Activated CD4-positive, alpha-beta memory T cell treated with anti-CD3 and anti-CD28 coated beads for 36 hours (primary cell): ENCODE data around the gene CYP2R1. TPM values are rescaled to one million over a fixed set of nuclear protein-coding genes. Genes with fewer than 3 reads are reported as not detected.
"Not testable (repeated sequence)": the region's sequence is repeated elsewhere in the genome, so short reads cannot be mapped to it uniquely, and the experiment has no call there.

Experiments
- CTCF ChIA-PET: fragments of 350-600 bp; sonication (Branson Sonifier 250); formaldehyde crosslinking; loops from one replicate; lab custom pipeline; 2021; ENCODE audit warnings: antibody characterized with exemption, inconsistent platforms; lab: Charles Lee
- POLR2A ChIA-PET: fragments of 350-600 bp; sonication (Branson Sonifier 250); formaldehyde crosslinking; loops from one replicate; lab custom pipeline; 2021; ENCODE audit warnings: antibody characterized with exemption; lab: Charles Lee
- DNase-seq: peaks from one replicate; pipeline ENCODE4 v3.0.0-alpha.2; 2020
- H3K27ac Mint-ChIP-seq: one replicate; pipeline ENCODE4 v1.8.0; 2021; ENCODE audit warnings: mixed read lengths
- H3K27me3 Mint-ChIP-seq: one replicate; pipeline ENCODE4 v1.8.0; 2021; ENCODE audit warnings: mixed read lengths
- H3K36me3 Mint-ChIP-seq: one replicate; pipeline ENCODE4 v1.8.0; 2021; ENCODE audit warnings: mixed read lengths
- H3K4me1 Mint-ChIP-seq: one replicate; pipeline ENCODE4 v1.8.0; 2021; ENCODE audit warnings: low read depth, mixed read lengths
- H3K4me3 Mint-ChIP-seq: one replicate; pipeline ENCODE4 v1.8.0; 2021; ENCODE audit warnings: mild to moderate bottlenecking, mixed read lengths
- H3K9me3 Mint-ChIP-seq: one replicate; pipeline ENCODE4 v1.8.0; 2021; ENCODE audit warnings: mixed read lengths
- intact Hi-C: fragments of 100-400 bp; cut with micrococcal nuclease; formaldehyde crosslinking; loops from one replicate; pipeline ENCODE4 v1.15.1; 2023
- total RNA-seq, 2 experiments: library from RNA; stranded (reverse); gene quantifications; one replicate each; pipeline ENCODE4 v1.2.3, GENCODE V29; 2021

CYP2R1 gene
- total RNA-seq, 2 experiments from 2014 or later, result 14.6 to 14.8 TPM

DNA sequence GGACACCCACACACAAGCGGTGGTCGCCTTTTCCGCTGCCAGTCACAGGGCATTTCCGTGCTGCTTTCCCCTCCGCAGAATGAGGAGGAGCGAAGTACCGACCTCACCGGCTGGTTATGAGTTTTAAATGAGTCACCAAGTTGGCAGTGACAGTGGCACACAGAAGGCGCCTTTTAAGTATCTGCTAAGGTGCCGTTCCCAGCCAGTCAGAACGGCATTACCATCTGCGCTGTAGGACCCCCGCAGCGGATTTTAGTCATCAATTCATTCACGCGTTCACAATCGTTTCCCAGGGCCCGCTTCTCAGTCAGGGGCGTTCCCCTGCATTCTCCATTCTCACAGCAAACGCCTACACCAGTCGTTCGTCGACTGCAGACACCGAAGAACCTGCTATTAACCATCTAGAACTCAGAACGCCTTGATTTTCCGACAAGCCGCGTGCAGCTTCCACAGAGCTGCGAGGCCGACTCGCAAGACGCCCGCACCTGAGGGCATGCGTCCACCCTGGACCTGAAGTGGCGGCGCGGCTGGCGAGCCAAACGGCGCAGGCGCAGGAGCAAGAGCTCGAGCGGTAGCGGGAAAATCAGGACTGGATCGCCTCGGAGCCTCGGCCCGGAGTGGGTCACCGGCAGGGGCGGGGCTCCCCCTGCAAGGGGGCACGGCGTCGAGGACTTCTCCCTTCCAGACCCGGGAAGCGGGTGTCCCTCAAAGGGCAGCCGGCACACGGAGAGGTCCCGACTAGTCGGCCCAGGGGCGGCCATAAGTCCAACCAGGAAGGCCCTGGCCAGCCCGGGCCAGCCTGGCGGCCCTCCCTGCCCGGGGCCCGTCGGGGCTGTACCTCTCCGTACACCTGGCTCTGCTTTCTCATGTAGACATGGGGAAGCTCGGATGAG lies 642 bp downstream of the CYP2R1 start:
- POLR2A ChIA-PET, result interaction anchor here (0.6 to 2.6 kb wide), 10 partner anchors 9 to 391 kb away, joined by 3 to 29 read pairs (median 4); partner anchors contain the start of genes PDE3B and PSMA1
- Mint-ChIP-seq H3K36me3 (peaks cover 10% of the 10 kb centered on the region), H3K9me3 (no peaks in the 10 kb centered on the region), H3K4me3 (peak overlapping the region; percentile 93), H3K27me3 (no peaks in the 10 kb centered on the region), H3K4me1 (peaks cover 54% of the 10 kb centered on the region), H3K27ac (peak overlapping the region; percentile 100)
- intact Hi-C loops, result loop anchor here (1.0 to 10.0 kb wide), 12 partner anchors 14 to 1847 kb away; partner anchors contain the start of genes C11orf58, PSMA1 and RRAS2
- peak; percentile 95 for DNase-seq
- CTCF ChIA-PET, result interaction anchor here (0.6 to 7.9 kb wide), 16 partner anchors 11 to 374 kb away, joined by 3 to 140 read pairs (median 4); partner anchors contain the start of genes PDE3B and PSMA1

DNA sequence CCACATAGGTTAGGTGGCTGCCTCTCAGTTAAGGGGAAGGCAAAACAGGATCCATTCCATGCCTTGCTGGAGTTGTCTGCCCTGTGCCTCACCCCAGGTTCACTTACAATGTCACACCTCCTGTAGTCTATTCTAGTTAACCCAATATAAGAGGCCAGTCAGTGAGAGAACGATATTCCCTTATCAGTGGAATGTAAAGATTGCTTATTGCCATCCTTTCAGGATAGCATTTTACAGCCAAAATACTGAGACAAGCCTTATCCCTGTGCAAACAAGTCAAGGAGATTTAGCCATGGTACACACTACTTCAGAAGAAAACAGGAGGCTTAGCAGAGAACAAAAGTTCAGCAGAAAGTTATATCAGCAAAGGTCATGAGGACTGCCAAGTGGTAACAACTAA lies 5.5 kb downstream of the CYP2R1 start:
- Mint-ChIP-seq H3K27ac (no peak overlapping the region), H3K4me1 (peaks cover 44% of the 10 kb centered on the region), H3K9me3 (peaks cover 7% of the 10 kb centered on the region), H3K36me3 (peaks cover 27% of the 10 kb centered on the region), H3K27me3 (no peaks in the 10 kb centered on the region), H3K4me3 (no peak overlapping the region)
- ChIA-PET CTCF (interaction anchor here (1.3 to 1.8 kb wide), 2 partner anchors 18 to 21 kb away, joined by 4 to 9 read pairs; no protein-coding TSS in a partner anchor), POLR2A (interaction anchor here (1.0 kb wide), 1 partner anchor 396 kb away, joined by 3 read pairs; no protein-coding TSS in a partner anchor)
- DNase-seq, result no peak
- intact Hi-C loops, result no loop called here

DNA sequence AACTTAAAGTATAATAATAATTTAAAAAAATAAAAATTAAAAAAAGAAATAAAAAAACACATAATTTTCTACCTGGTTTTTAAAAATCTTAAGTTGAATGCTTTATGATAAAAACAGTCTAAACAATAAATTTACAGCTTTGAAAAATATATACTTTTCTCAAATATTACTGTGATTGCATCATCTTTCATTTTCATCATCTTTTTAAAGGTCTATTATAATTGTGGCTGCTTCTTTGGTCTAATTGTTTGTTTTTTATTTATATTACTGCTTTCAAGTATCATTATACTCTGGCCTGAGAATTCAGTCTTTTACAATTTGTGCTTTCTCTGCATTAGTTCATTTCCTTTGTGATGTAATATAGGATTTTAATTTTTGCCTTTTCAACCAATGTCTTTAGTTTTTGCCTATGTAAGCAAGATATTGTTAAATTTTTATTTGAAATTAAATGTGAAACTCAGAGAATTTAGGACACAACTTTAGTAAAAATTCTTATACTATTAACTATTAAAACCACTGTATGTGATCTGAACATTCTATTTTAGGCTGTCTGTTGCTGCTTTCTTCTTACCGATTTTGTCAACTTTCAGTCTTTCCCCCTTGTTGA lies 7.3 kb downstream of the CYP2R1 start:
- H3K27ac Mint-ChIP-seq, result no peak overlapping the region
- peaks cover 7% of the 10 kb centered on the region for H3K9me3 Mint-ChIP-seq
- H3K4me3 Mint-ChIP-seq, result no peak overlapping the region
- peaks cover 35% of the 10 kb centered on the region for H3K4me1 Mint-ChIP-seq
- intact Hi-C loops, result no loop called here
- no peaks in the 10 kb centered on the region for H3K27me3 Mint-ChIP-seq
- peaks cover 30% of the 10 kb centered on the region for H3K36me3 Mint-ChIP-seq
- ChIA-PET POLR2A (no interaction called here), CTCF (interaction anchor here (0.6 to 1.2 kb wide), 3 partner anchors 21 to 298 kb away, joined by 3 to 4 read pairs (median 3); no protein-coding TSS in a partner anchor)
- DNase-seq, result no peak

DNA sequence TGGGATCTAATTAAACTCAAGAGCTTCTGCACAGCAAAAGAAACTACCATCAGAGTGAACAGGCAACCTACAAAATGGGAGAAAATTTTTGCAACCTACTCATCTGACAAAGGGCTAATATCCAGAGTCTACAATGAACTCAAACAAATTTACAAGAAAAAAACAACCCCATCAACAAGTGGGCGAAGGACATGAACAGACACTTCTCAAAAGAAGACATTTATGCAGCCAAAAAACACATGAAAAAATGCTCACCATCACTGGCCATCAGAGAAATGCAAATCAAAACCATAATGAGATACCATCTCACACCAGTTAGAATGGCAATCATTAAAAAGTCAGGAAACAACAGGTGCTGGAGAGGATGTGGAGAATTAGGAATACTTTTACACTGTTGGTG lies 8.3 kb downstream of the CYP2R1 start:
- H3K27me3 Mint-ChIP-seq, H3K27ac Mint-ChIP-seq, DNase-seq, H3K4me3 Mint-ChIP-seq, H3K9me3 Mint-ChIP-seq, POLR2A ChIA-PET, CTCF ChIA-PET, intact Hi-C loops: not testable (repeated sequence)
- peaks cover 28% of the 10 kb centered on the region for H3K4me1 Mint-ChIP-seq
- H3K36me3 Mint-ChIP-seq, result peaks cover 35% of the 10 kb centered on the region

DNA sequence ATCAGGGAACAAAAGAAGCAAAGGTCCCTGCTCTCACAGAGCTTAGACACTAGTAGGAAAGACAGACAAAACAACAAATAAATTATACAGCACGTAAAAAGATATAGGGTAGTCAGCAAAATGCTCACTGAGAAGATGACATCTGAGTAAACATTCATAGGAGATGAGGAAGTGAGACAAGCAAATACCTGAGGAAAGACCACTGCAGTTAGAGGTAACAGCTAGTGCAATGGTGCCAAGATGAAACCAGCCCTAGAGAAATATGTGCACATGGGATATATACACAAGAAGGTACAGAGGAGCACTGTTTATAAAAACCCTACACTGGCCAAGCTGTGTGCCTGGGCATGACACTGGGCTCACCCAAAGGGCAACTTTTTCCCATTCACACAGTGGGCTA lies 9.8 kb downstream of the CYP2R1 start:
- no peak overlapping the region for H3K27ac Mint-ChIP-seq
- CTCF ChIA-PET, result interaction anchor here (1.3 kb wide), 1 partner anchor 25 kb away, joined by 4 read pairs; no protein-coding TSS in a partner anchor

DNA sequence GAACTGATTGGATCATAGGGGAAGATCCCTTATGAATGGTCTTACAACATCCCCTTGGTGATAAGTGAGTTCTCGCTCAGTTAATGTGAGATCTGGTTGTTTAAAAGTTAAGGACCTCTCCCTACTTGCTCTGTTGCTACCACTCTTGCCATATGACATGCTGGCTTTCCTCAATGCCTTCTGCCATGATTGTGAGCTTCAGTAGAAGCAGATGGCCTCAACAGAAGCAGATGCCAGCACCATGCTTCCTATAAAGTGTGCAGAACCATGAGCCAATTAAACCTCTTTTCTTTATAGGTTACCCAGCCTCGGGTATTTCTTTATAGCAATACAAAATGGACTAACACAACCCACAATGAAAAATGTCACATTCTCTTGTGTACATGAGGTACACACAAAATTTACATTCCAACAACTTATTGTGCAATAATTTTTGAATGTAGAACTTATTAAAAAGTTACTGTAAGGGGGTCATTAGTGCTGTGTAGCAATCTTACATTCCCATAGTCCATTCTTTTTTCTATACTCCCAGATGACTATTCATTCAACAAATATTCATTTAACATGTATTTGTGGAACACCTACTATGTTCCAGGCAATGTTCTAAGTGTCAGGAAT lies 10.3 kb downstream of the CYP2R1 start:
- peaks cover 13% of the 10 kb centered on the region for H3K4me1 Mint-ChIP-seq
- H3K9me3 Mint-ChIP-seq, result peaks cover 7% of the 10 kb centered on the region
- no peak overlapping the region for H3K27ac Mint-ChIP-seq
- no peaks in the 10 kb centered on the region for H3K27me3 Mint-ChIP-seq
- POLR2A ChIA-PET, result no interaction called here
- DNase-seq, result no peak
- CTCF ChIA-PET, result interaction anchor here (1.3 kb wide), 1 partner anchor 25 kb away, joined by 4 read pairs; no protein-coding TSS in a partner anchor
- peaks cover 43% of the 10 kb centered on the region for H3K36me3 Mint-ChIP-seq
- no peak overlapping the region for H3K4me3 Mint-ChIP-seq
- intact Hi-C loops, result no loop called here

More for the DNA sequence above, 9.8 kb downstream of the CYP2R1 start:
- intact Hi-C loops, result no loop called here
- peaks cover 43% of the 10 kb centered on the region for H3K36me3 Mint-ChIP-seq
- H3K4me3 Mint-ChIP-seq, result no peak overlapping the region
- DNase-seq, result no peak
- peaks cover 7% of the 10 kb centered on the region for H3K9me3 Mint-ChIP-seq
- no peaks in the 10 kb centered on the region for H3K27me3 Mint-ChIP-seq
- POLR2A ChIA-PET, result no interaction called here
- peaks cover 18% of the 10 kb centered on the region for H3K4me1 Mint-ChIP-seq

DNA sequence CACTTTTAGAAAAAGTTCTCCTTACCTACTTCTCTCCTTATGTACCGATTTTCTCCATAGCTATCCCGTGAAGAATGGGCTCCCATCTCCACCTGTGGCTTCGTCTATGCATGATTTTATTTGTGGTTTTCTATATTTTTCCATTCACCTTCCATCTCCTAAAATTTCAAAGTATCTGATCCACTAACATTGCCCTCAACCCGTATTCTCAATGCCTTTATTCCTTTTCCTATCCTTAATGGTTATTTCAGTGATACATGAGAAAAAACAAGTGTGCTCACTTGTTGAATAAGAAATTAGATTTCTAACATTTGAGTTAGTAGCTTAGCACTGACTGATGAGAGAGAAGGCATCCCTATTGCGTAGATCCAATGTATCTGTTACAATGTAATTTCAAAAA lies 16.9 kb downstream of the CYP2R1 start:
- ChIA-PET CTCF (interaction anchor here (0.6 to 1.1 kb wide), 2 partner anchors 33 to 567 kb away, joined by 3 read pairs; no protein-coding TSS in a partner anchor), POLR2A (no interaction called here)
- H3K36me3 Mint-ChIP-seq, result peaks cover 32% of the 10 kb centered on the region

DNA sequence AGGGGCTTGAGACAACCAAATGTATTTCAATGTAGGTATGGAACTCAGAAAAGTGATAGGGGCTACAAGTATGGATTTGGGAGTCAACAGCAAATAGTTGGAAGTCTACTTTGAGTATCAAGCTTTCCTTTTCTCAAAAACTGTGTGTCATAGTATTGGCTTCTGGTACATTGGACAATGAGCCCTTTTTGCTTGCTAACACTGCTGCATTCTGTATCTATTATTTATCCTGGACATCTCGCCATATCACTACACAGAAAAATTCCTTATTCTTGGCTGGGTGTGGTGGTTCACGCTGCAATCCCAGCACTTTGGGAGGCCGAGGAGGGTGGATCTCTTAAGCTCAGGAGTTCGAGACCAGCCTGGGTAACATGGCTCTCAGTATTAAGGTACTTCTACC lies 18.4 kb downstream of the CYP2R1 start:
- CTCF ChIA-PET, result no interaction called here
- intact Hi-C loops, result no loop called here
- peaks cover 23% of the 10 kb centered on the region for H3K36me3 Mint-ChIP-seq

More for the DNA sequence above, 16.9 kb downstream of the CYP2R1 start:
- DNase-seq, result no peak
- Mint-ChIP-seq H3K4me1 (peaks cover 5% of the 10 kb centered on the region), H3K9me3 (no peaks in the 10 kb centered on the region), H3K4me3 (no peak overlapping the region), H3K27me3 (no peaks in the 10 kb centered on the region), H3K27ac (no peak overlapping the region)
- intact Hi-C loops, result no loop called here

DNA sequence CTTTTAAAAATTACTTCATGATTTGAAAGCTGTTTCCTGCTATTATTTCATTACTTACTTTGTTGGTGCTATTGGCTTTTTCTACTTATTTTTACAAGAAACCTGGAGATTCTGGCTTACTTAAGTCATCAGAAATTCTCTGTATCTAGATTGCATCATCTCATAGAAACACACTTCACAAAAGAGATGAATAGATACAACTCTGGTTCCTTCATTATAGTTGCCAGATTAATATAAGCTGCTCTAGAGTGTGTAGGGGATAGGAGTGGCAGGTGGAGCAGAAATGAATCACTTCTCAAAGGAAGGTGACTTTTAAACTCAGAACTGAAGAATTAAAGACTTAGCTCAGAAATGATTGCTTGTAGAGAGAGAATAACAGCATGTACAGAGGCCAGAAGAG lies 20.0 kb downstream of the CYP2R1 start:
- intact Hi-C loops, result no loop called here
- ChIA-PET POLR2A (no interaction called here), CTCF (no interaction called here)
- Mint-ChIP-seq H3K4me3 (no peak overlapping the region), H3K4me1 (peaks cover 5% of the 10 kb centered on the region), H3K27ac (peak overlapping the region; percentile 18), H3K27me3 (no peaks in the 10 kb centered on the region), H3K9me3 (no peaks in the 10 kb centered on the region), H3K36me3 (peaks cover 23% of the 10 kb centered on the region)
- no peak for DNase-seq

More for the DNA sequence above, 18.4 kb downstream of the CYP2R1 start:
- H3K4me3 Mint-ChIP-seq, result no peak overlapping the region
- no peaks in the 10 kb centered on the region for H3K9me3 Mint-ChIP-seq
- H3K4me1 Mint-ChIP-seq, result peaks cover 5% of the 10 kb centered on the region
- no peaks in the 10 kb centered on the region for H3K27me3 Mint-ChIP-seq
- H3K27ac Mint-ChIP-seq, result no peak overlapping the region
- no peak for DNase-seq
- POLR2A ChIA-PET, result no interaction called here

DNA sequence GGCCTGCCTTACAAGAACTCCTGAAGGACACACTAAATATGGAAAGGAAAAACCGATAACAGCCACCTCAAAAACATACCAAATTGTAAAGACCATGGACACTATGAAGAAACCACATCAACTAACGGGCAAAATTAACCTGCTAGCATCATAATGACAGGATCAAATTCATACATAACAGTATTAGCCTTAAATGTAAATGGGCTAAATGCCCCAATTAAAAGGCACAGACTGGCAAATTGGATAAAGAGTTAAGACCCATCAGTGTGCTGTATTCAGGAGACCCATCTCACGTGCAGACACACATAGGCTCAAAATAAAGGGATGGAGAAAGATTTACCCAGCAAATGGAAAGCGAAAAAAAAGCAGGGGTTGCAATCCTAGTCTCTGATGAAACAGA lies 28.3 kb downstream of the CYP2R1 start:
- H3K27me3 Mint-ChIP-seq, POLR2A ChIA-PET, H3K27ac Mint-ChIP-seq, DNase-seq, H3K4me3 Mint-ChIP-seq, CTCF ChIA-PET, H3K4me1 Mint-ChIP-seq, intact Hi-C loops: not testable (repeated sequence)
- Mint-ChIP-seq H3K36me3 (peaks cover 46% of the 10 kb centered on the region), H3K9me3 (peaks cover 19% of the 10 kb centered on the region)

DNA sequence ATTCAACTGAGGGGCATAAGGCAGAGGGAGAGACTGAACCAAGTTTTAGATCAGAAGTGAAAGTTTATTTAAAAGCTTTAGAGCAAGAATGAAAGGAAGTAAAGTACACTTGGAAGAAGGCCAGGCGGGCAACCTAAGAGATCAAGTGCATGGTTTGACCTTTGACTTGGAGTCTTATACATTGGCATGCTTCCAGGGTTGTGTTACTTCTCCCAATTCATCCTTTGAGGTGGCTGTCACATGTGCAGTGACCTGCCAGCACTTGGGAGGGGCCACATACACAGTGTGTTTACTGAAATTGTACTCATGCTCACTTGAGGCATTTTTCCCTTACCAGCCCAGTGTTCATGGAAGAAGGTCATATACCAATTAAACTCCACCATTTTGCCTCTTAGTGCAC lies 30.4 kb downstream of the CYP2R1 start:
- intact Hi-C loops, result no loop called here
- H3K36me3 Mint-ChIP-seq, result peaks cover 41% of the 10 kb centered on the region
- H3K27me3 Mint-ChIP-seq, result no peaks in the 10 kb centered on the region
- peaks cover 17% of the 10 kb centered on the region for H3K4me1 Mint-ChIP-seq
- CTCF ChIA-PET, result no interaction called here
- POLR2A ChIA-PET, result no interaction called here
- no peak for DNase-seq
- H3K4me3 Mint-ChIP-seq, result no peak overlapping the region
- peaks cover 19% of the 10 kb centered on the region for H3K9me3 Mint-ChIP-seq
- H3K27ac Mint-ChIP-seq, result no peak overlapping the region
